NCI-H2171 (cell line): ENCODE measurements around the gene CEACAM3.
"Not testable (repeated sequence)": the region's sequence is repeated elsewhere in the genome, so short reads cannot be mapped to it uniquely, and the experiment has no call there.

Experiments
- DNase-seq: peaks from one replicate; lab custom pipeline; 2025; lab: John Stamatoyannopoulos, UW

The CEACAM3 gene

DNA sequence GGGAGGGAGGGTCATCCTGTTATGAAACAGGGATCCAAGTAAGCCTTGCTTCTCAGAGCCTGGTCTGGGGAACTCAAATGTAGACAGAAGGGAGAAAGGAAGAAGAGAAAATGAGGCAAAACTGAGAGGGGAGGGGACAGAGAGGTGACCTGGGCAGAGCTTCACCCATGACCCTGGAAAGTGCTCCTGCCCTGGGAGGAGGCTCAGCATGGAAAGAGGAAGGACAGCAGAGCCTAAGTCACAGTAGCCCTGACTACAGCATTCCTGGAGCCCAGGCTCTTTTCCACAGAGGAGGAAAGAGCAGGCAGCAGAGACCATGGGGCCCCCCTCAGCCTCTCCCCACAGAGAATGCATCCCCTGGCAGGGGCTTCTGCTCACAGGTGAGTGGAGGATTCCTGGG, at the start of gene CEACAM3:
Gene CEACAM3, plus strand, starts transcription at position 226 of the 400 bp plus-strand sequence. Its CDS starts 91 bp downstream, at position 317.
- no peak for DNase-seq

GRCh38 chr19:41746593-41747227, 49.7 kb upstream of the CEACAM3 start:
- DNase-seq: peak; percentile 5

DNA sequence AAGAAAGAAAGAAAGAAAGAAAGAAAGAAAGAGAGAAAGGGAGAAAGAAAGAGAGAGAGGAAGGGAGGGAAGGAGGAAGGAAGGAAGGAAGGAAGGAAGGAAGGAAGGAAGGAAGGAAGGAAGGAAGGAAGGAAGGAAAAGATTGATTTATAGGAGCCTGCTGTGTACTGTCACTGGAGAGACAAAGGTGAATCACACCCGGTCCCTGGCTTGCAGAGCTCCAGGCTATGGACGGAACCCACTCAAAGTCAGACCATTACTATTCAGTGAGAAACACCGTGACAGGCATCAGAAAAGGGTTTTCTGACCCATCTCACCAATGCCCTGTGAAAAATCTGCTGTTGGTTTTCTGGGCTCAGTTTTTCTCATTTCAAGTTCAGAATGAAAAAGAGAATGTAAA, 48.4 kb upstream of the CEACAM3 start:
- DNase-seq: no peak

DNA sequence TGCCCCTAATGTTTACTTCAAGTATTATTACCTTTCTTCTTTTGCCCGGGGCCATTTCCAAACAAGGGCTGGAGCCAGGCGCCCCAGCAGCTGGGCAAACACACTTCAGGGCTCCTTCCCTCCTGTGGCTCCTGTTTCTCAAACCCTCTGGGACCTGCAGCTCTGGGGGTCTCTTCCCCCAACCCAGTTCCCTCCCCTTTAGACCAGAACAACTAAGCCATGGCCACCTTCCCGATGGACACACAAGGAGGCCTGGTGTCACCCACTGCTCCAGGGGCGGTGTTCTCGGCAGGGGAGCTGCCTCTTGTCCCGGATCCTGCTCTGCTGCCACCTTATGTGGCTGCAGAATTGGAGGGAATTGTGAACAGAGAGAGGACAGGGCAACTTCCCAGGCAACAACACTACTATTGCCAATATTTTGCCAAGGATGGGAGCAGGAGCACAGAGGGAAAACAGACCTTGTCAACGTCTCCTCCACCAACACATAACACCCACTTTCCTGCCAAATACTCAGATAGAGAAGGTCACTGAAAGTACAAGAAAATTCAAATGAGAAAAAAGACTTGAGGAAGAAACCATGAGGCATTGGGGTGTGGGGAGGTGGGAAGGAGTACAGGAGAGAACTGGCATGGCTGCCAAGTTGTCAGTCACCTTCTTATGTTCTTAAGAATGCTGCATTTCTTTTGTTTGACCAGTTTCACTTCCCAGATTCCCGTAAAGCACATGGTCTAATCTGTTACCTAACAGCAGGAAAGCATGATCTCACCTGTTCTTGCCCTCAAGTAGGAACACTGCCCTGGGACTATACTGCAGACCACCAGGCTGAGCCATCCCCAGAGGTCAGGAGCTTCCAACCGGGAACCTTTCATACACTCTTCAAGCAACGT, 45.9 kb upstream of the CEACAM3 start:
- not testable (repeated sequence) for DNase-seq

DNA sequence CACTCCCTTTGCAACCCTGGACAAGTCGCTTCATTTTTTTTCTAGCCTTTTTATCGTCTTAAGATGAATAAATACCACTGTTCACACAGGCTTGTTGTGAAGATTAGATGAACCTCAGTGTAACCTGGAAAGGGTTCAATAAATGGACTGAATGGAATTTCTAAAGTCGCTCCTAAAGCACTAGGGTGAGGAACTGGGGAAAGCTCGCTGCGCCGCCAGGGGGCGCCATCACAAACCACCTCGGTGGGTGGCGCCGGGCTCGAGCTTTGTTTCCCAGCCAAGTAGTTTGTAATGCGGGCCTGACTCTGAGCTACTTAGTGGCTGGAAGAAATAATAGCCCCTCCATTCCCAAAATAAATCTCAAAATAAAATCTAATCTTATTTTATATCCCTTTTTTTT, 43.2 kb upstream of the CEACAM3 start:
- DNase-seq: no peak

DNA sequence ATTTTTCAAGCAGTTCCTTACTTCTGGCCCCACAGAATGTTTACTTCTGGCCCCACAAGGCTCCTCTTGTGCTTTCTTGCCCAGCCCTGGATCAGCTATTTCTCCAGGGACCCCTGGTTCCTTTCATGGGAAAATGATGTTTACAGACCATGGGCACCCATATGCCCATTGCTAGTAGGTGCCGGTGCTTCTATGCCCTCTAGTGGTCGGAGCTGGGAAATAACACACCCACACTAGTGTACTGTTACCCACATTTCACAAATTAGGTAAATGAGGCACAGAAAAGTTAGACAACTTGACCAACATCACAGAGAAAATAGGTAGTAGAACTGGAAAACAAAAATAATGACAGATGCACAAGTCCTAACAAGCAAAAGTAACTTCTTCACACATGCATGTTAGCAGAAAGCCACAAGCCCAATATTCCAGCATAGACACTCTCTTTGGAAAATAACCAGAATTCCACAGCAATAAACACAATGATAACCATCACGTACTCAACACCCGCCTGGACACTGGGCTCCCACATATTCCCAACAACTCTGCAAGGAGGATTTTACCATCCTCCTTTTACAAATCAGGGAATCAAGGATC, 42.4 kb upstream of the CEACAM3 start:
- peak; percentile 39 for DNase-seq

DNA sequence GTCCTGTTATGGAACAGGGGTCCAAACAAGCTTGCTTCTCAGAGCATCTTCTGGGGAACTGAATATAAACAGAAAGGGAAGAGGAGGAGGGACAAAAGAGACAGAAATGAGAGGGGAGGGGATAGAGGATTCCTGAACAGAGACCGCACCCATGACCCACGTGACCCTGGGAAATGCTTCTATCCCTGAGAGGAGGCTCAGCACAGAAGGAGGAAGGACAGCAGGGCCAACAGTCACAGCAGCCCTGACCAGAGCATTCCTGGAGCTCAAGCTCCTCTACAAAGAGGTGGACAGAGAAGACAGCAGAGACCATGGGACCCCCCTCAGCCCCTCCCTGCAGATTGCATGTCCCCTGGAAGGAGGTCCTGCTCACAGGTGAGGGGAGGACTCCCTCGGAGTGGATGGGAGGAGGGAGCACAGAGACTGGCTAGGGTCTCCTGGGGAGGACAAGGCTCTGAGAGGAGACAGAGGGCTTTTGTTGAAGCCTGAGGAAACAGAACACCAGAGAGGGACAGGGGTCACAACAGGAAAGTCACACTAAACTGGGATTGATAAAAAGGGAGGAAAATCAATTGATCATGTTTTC, 41.0 kb upstream of the CEACAM3 start, which contains the start of gene CEACAM6:
Gene CEACAM6, plus strand, starts transcription at position 203 of the 586 bp plus-strand sequence. Its CDS starts 109 bp downstream, at position 312.
- DNase-seq: no peak

DNA sequence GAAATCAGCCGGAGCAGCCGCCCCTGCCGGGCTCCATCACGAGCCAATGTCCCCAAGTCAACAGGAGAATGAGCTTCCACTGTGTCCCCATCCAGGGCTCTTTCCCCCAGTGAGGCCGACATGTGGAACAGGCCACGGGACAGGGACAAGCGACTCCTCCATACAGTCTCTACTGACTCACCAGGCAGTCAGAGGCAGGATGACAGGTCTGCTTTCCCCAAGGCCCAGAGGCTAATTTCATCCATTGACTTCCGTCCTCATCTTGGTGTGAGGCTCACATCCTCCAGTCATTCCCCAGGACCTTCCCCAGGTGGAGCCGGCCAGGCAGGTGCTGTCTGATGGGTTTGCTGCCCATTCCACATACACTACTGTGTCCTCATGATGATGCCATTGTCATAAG, 37.5 kb upstream of the CEACAM3 start:
- DNase-seq: no peak

DNA sequence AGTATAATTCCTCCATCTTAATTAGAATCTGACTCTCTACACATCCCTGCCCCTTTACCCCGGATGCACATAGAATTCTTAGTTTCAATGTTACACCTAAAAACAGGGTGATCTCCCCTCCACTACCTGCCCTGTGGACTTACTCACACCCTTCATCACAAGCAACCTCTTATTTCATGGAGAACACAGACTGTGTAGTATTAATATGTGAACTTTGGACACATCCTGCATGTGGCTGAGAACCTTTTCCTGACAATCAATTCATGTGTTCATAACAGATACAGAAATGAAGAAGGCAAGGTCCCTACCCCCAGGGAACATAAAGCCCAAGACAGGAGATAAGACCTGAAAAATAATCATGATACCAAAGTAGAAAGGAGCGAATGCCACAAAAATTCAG, 29.3 kb upstream of the CEACAM3 start:
- no peak for DNase-seq

DNA sequence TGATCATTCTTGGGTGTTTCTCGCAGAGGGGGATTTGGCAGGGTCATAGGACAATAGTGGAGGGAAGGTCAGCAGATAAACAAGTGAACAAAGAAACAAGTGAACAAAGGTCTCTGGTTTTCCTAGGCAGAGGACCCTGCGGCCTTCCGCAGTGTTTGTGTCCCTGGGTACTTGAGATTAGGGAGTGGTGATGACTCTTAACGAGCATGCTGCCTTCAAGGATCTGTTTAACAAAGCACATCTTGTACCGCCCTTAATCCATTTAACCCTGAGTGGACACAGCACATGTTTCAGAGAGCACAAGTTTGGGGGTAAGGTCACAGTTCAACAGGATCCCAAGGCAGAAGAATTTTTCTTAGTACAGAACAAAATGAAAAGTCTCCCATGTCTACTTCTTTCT, 28.3 kb upstream of the CEACAM3 start:
- not testable (repeated sequence) for DNase-seq

- DNase-seq: no peak
Measured at GRCh38 chr19:41769608-41770007, 26.8 kb upstream of the CEACAM3 start.

- DNase-seq: no peak
Measured at GRCh38 chr19:41771410-41771809, 25.0 kb upstream of the CEACAM3 start.

DNA sequence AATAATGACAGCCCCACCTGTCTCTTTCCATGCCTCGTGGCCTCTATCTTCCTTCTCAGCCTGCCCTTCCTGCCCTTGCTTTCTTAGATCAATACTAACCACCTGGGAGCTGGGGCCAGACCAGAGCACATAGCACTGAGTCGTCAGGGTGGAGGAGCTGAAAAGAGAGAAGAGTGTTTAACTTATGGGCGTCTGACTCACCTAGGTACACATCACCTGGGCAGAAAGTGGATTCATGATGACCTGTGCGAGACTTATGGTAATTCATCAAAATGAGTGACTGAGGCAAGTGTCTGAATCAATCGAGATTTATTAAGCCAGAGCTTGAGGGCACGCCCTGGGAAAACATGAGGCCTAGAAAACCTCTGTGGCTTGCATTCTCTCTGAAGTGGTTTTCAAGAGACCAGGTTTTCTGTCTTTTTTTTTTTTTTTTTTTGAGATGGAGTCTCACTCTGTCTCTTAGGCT, 21.8 kb upstream of the CEACAM3 start:
- no peak for DNase-seq

- no peak for DNase-seq
Measured at GRCh38 chr19:41776700-41777099, 19.7 kb upstream of the CEACAM3 start.

GRCh38 chr19:41783612-41784011, 12.8 kb upstream of the CEACAM3 start:
- no peak for DNase-seq

- DNase-seq: no peak
Measured at GRCh38 chr19:41784312-41784711, 12.1 kb upstream of the CEACAM3 start.

DNA sequence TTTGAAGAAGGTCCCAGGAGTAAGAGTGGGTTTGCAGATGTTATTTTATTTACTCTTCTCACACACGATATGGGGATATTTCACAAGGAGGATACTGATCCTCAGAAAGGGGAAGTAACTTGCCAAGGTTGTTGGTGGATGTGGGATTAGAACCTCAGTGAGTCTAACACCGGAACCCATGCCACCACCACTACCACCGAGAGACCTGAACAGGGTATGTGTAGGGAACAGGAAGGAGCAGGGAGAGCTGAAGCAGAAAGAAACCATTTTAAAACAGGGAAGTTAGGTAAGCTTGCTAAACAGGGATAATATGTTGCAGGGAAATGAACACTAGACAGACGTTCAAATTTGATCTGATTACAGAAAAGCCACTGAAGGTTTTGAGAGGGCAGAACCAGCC, 11.6 kb upstream of the CEACAM3 start:
- DNase-seq: no peak

DNA sequence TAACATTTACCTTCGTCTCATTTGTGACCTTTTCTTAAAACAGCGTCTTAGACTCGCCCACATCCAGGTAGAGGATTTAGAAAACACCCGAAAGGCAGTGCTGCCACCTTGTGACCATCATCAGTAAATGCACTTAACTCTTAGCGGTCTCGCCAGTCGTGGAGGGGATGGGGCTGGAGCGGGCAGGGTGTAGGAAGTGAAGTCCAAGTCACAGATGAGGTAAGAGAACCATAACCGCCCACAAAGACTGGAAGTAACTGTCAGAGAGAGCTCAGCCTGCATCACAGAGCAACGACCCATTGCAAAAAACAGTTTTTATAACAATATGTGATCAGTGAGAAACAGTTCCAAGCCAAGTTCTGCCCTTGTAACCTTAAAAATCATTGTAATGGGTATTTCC, 10.7 kb upstream of the CEACAM3 start:
- peak; percentile 24 for DNase-seq

GRCh38 chr19:41787055-41787454, 9.3 kb upstream of the CEACAM3 start:
- DNase-seq: no peak

GRCh38 chr19:41788518-41788917, 7.9 kb upstream of the CEACAM3 start:
- not testable (repeated sequence) for DNase-seq

- not testable (repeated sequence) for DNase-seq
Measured at GRCh38 chr19:41789053-41789452, 7.3 kb upstream of the CEACAM3 start.
